ENCODE data around the gene STS. TPM values are rescaled to one million over a fixed set of nuclear protein-coding genes. Genes with fewer than 3 reads are reported as not detected.

STS gene
- total RNA-seq, 2 donors from 2014 or later, result 2.1 to 6.6 TPM

GRCh38 chrX:7184816-7185215 is 37.3 kb downstream of the STS start:
- peaks cover 14% of the 10 kb centered on the region for H3K9me3 Mint-ChIP-seq
- H3K4me1 Mint-ChIP-seq, result peaks cover 8% of the 10 kb centered on the region
- Histone ChIP-seq H3K4me1 (ENCODE audit: control insufficient read depth, insufficient read depth, low read length) (no peaks in the 10 kb centered on the region), H3K27me3 (ENCODE audit: control insufficient read depth, insufficient read depth, low read length, poor library complexity, severe bottlenecking) (no peaks in the 10 kb centered on the region), H3K36me3 (ENCODE audit: control insufficient read depth, insufficient read depth, low read length) (no peaks in the 10 kb centered on the region), H3K4me3 (ENCODE audit: low read length) (no peak overlapping the region), H3K9me3 (ENCODE audit: control insufficient read depth, low read length) (peaks cover 8% of the 10 kb centered on the region), H3K27ac (ENCODE audit: low read depth, low read length) (no peak overlapping the region), H3K9ac (ENCODE audit: extremely low read depth, low read length, poor library complexity, severe bottlenecking) (no peak overlapping the region)
- H3K36me3 Mint-ChIP-seq (ENCODE audit: low read depth), result peaks cover 8% of the 10 kb centered on the region
- no peak overlapping the region for H3K4me3 Mint-ChIP-seq
- 80 to 91% methylated on average over 1 to 3 of the region's 3 CpGs for WGBS, 2 experiments (ENCODE audit: insufficient coverage in 1 of 2, insufficient read length in 1 of 2)
- TF ChIP-seq CTCF (conservative IDR thresholded peaks at IDR 0.05), result no peak
- H3K27me3 Mint-ChIP-seq (ENCODE audit: insufficient read depth), result no peaks in the 10 kb centered on the region
- H3K27ac Mint-ChIP-seq, result no peak overlapping the region
- no peak for DNase-seq

DNA sequence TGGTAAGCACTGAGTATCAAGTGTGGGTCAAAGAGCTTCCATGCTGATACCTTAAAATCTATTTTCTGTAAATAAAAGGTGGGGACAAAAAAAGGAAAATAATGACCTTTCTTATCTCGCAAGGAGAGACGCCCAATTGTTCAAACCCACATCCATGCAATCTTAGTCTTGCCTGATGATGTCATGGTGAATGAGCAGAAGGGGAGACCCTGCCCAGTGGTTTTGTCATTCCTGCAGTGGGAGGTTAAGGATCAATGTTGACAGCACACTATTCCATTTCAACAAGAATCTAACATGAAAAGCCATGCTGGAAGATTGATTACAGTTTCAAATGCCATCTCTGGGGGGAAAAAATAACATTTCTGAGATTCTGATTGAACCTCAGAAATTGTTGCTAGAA is 41.2 kb downstream of the STS start:
- Histone ChIP-seq H3K9ac (ENCODE audit: extremely low read depth, low read length, poor library complexity, severe bottlenecking) (no peak overlapping the region), H3K4me1 (ENCODE audit: control insufficient read depth, insufficient read depth, low read length) (no peaks in the 10 kb centered on the region), H3K27ac (ENCODE audit: low read depth, low read length) (no peak overlapping the region), H3K36me3 (ENCODE audit: control insufficient read depth, insufficient read depth, low read length) (no peaks in the 10 kb centered on the region), H3K9me3 (ENCODE audit: control insufficient read depth, low read length) (peaks cover 8% of the 10 kb centered on the region), H3K4me3 (ENCODE audit: low read length) (peak overlapping the region; percentile 29), H3K27me3 (ENCODE audit: control insufficient read depth, insufficient read depth, low read length, poor library complexity, severe bottlenecking) (no peaks in the 10 kb centered on the region)
- no peak overlapping the region for H3K4me3 Mint-ChIP-seq
- TF ChIP-seq CTCF (conservative IDR thresholded peaks at IDR 0.05), result no peak
- peaks cover 15% of the 10 kb centered on the region for H3K36me3 Mint-ChIP-seq (ENCODE audit: low read depth)
- DNase-seq, result no peak
- H3K27me3 Mint-ChIP-seq (ENCODE audit: insufficient read depth), result no peaks in the 10 kb centered on the region
- H3K9me3 Mint-ChIP-seq, result peaks cover 22% of the 10 kb centered on the region
- H3K27ac Mint-ChIP-seq, result no peak overlapping the region
- WGBS, 2 experiments (ENCODE audit: insufficient coverage in 1 of 2, insufficient read length in 1 of 2), result 64% methylated on average over 2 of the region's 2 CpGs; no CpG with 5 or more reads in 1 of the 2 experiments
- peaks cover 8% of the 10 kb centered on the region for H3K4me1 Mint-ChIP-seq

- no peaks in the 10 kb centered on the region for H3K36me3 ChIP-seq (ENCODE audit: control insufficient read depth, insufficient read depth, low read length)
- H3K27me3 ChIP-seq (ENCODE audit: control insufficient read depth, insufficient read depth, low read length, poor library complexity, severe bottlenecking), result no peaks in the 10 kb centered on the region
- H3K9me3 ChIP-seq (ENCODE audit: control insufficient read depth, low read length), result peaks cover 8% of the 10 kb centered on the region
- no peak for DNase-seq
- no peaks in the 10 kb centered on the region for H3K4me1 ChIP-seq (ENCODE audit: control insufficient read depth, insufficient read depth, low read length)
- Mint-ChIP-seq H3K27me3 (ENCODE audit: insufficient read depth) (no peaks in the 10 kb centered on the region), H3K27ac (no peak overlapping the region), H3K36me3 (ENCODE audit: low read depth) (peaks cover 15% of the 10 kb centered on the region), H3K4me1 (peaks cover 8% of the 10 kb centered on the region), H3K4me3 (no peak overlapping the region), H3K9me3 (peaks cover 22% of the 10 kb centered on the region)
- no peak overlapping the region for H3K9ac ChIP-seq (ENCODE audit: extremely low read depth, low read length, poor library complexity, severe bottlenecking)
- 83 to 85% methylated on average over 1 to 2 of the region's 2 CpGs for WGBS, 2 experiments (ENCODE audit: insufficient coverage in 1 of 2, insufficient read length in 1 of 2)
- H3K4me3 ChIP-seq (ENCODE audit: low read length), result no peak overlapping the region
- no peak for TF ChIP-seq CTCF (conservative IDR thresholded peaks at IDR 0.05)
- H3K27ac ChIP-seq (ENCODE audit: low read depth, low read length), result no peak overlapping the region
Observed at GRCh38 chrX:7190157-7190556, 42.6 kb downstream of the STS start.

Data from endodermal cell (in vitro differentiated cells).